Omental fat pad (tissue), 4 donors: ENCODE data around the gene PRKCZ. TPM values are rescaled to one million over a fixed set of nuclear protein-coding genes. Genes with fewer than 3 reads are reported as not detected.

Source experiments
- ATAC-seq: fragments of 150-250 bp; one replicate; pipeline ENCODE4 v1.9.1; 2016; ENCODE audit warnings: mild to moderate bottlenecking, moderate library complexity; ENCODE audit not compliant: low FRiP score
- DNase-seq: peaks from one replicate; pipeline ENCODE4 v3.0.0-alpha.2; 2019; ENCODE audit warnings: low spot score
- total RNA-seq, 4 donors: library from RNA; depleted of rRNA; stranded (reverse); fragments of >200 nt; gene quantifications; one replicate each; pipeline ENCODE4 v1.1.0, GENCODE V29; 2016
- TF ChIP-seq, protein P1 (sequence below), 3 donors: fragments of 450-650 bp; IDR thresholded peaks; one replicate each; pipeline ENCODE4 v1.5.1; 2016 to 2017; ENCODE audit warnings: antibody characterized with exemption in 3 of 3, mild to moderate bottlenecking in 3 of 3, moderate library complexity in 2 of 3

The PRKCZ gene
- total RNA-seq, 4 donors from 2014 or later: 2.5 to 8.1 (median 2.6) TPM

GRCh38 chr1:2189459-2190425 lies 139.5 kb downstream of the PRKCZ start:
- peak; percentile 88 for ATAC-seq
- TF ChIP-seq, protein P1, sequence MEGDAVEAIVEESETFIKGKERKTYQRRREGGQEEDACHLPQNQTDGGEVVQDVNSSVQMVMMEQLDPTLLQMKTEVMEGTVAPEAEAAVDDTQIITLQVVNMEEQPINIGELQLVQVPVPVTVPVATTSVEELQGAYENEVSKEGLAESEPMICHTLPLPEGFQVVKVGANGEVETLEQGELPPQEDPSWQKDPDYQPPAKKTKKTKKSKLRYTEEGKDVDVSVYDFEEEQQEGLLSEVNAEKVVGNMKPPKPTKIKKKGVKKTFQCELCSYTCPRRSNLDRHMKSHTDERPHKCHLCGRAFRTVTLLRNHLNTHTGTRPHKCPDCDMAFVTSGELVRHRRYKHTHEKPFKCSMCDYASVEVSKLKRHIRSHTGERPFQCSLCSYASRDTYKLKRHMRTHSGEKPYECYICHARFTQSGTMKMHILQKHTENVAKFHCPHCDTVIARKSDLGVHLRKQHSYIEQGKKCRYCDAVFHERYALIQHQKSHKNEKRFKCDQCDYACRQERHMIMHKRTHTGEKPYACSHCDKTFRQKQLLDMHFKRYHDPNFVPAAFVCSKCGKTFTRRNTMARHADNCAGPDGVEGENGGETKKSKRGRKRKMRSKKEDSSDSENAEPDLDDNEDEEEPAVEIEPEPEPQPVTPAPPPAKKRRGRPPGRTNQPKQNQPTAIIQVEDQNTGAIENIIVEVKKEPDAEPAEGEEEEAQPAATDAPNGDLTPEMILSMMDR (IDR thresholded peaks at IDR 0.05): no peak
- DNase-seq: peak; percentile 83

- ATAC-seq: no peak
- DNase-seq: no peak
- TF ChIP-seq, protein P1 (IDR thresholded peaks at IDR 0.05): no peak
Observed at GRCh38 chr1:2190491-2190976, 140.3 kb downstream of the PRKCZ start.

DNA sequence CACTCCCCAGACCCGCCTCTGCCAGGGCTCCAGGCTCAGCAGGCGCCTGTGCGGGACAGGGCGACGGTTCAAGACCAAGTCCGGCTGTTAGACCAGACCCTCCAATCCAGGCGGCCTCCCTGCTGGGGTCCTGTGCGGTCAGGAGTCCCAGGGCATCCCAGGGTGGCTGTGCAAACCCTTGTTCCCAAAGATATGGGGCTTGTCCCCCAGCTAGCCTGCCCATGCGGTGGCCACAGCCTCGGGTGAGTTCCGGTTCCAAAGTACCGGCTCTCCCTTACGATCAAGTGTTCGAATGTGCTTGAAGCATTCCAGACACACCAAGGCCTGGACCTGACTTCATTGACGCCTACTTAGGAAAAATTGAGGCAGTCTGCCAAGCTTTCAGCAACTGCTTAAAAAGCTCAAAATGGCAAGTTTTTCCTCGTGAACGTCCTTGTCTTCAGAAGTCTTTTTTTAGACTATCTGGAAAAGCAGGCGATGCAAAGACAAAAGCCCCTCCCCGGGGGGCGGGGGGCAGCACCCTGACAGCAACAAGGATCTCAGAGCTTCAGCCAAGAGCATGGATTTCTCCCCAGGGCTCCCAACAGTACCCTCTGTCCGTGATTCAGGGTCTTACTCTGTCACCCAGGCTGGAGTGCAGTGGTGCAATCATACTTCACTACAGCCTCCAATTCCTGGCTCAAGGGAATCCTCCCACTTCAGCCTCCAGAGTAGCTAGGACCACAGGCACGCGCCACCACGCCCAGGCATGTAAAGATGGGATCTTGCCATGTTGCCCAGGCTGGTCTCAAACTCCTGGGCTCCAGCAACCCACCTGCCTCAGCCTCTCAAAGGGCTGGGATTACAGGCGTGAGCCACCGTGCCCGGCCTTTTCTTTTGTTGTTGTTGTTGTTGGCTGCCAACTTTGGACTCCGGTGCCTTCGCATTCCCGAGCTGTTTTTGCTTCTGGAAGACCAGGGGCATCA lies 142.1 kb downstream of the PRKCZ start:
- TF ChIP-seq, protein P1 (IDR thresholded peaks at IDR 0.05): no peak
- no peak for DNase-seq
- ATAC-seq: no peak

GRCh38 chr1:2193514-2194281 lies 143.5 kb downstream of the PRKCZ start:
- ATAC-seq: no peak
- TF ChIP-seq, protein P1 (IDR thresholded peaks at IDR 0.05): no peak

GRCh38 chr1:2194319-2194897 lies 144.2 kb downstream of the PRKCZ start, which contains the start of gene FAAP20:
Gene FAAP20 (minus strand): TSS chr1:2194772. CDS start chr1:2194749, 23 bp downstream.
- no peak for DNase-seq
- peak; percentile 43 for ATAC-seq
- TF ChIP-seq, protein P1 (IDR thresholded peaks at IDR 0.05): no peak

More at GRCh38 chr1:2193514-2194281, 143.5 kb downstream of the PRKCZ start:
- no peak for DNase-seq
